Endodermal cell (in vitro differentiated cells): ENCODE measurements around the gene KCNIP4. TPM values are rescaled to one million over a fixed set of nuclear protein-coding genes. Genes with fewer than 3 reads are reported as not detected.

Source experiments
- DNase-seq: peaks from one replicate; pipeline ENCODE4 v3.0.0-alpha.2; 2017
- H3K27ac ChIP-seq: 2 replicates; pipeline ENCODE4 v1.5.1; 2013; ENCODE audit warnings: mild to moderate bottlenecking, low read depth, low read length, moderate library complexity
- H3K27me3 ChIP-seq: 2 replicates; pipeline ENCODE4 v1.6.1; 2013; ENCODE audit warnings: mild to moderate bottlenecking, low read length, moderate library complexity; ENCODE audit not compliant: insufficient read depth, control insufficient read depth, poor library complexity, severe bottlenecking
- H3K36me3 ChIP-seq: 2 replicates; pipeline ENCODE4 v1.7.0; 2013; ENCODE audit warnings: mild to moderate bottlenecking, low read length, moderate library complexity; ENCODE audit not compliant: control insufficient read depth, insufficient read depth
- H3K4me1 ChIP-seq: one replicate; pipeline ENCODE4 v1.7.0; 2013; ENCODE audit warnings: low read length; ENCODE audit not compliant: control insufficient read depth, insufficient read depth
- H3K4me3 ChIP-seq: 2 replicates; pipeline ENCODE4 v1.5.1; 2013; ENCODE audit warnings: mild to moderate bottlenecking, low read length, moderate library complexity
- H3K9ac ChIP-seq: 2 replicates; pipeline ENCODE4 v1.6.1; 2013; ENCODE audit warnings: mild to moderate bottlenecking, low read length, moderate library complexity; ENCODE audit not compliant: poor library complexity, severe bottlenecking; ENCODE audit errors: extremely low read depth
- H3K9me3 ChIP-seq: 2 replicates; pipeline ENCODE4 v1.6.1; 2013; ENCODE audit warnings: mild to moderate bottlenecking, low read length, moderate library complexity; ENCODE audit not compliant: control insufficient read depth
- H3K27ac Mint-ChIP-seq: 2 replicates; pipeline ENCODE4 v1.8.0; 2020; ENCODE audit warnings: mixed read lengths
- H3K27me3 Mint-ChIP-seq: 2 replicates; pipeline ENCODE4 v1.8.0; 2021; ENCODE audit warnings: mild to moderate bottlenecking, mixed read lengths; ENCODE audit not compliant: insufficient read depth
- H3K36me3 Mint-ChIP-seq: 2 replicates; pipeline ENCODE4 v1.8.0; 2020; ENCODE audit warnings: low read depth, mixed read lengths
- H3K4me1 Mint-ChIP-seq: 2 replicates; pipeline ENCODE4 v1.8.0; 2020; ENCODE audit warnings: mixed read lengths
- H3K4me3 Mint-ChIP-seq: 2 replicates; pipeline ENCODE4 v1.8.0; 2020; ENCODE audit warnings: mild to moderate bottlenecking, moderate library complexity, mixed read lengths
- H3K9me3 Mint-ChIP-seq: 2 replicates; pipeline ENCODE4 v1.8.0; 2020; ENCODE audit warnings: mild to moderate bottlenecking, mixed read lengths
- WGBS, 2 experiments: methylation state at CpG; one replicate each; pipeline versions ENCODE4 v1.1.5 to v1.1.7; 2013; ENCODE audit warnings: missing lambda C conversion rate in 2 of 2, mixed read lengths in 1 of 2; ENCODE audit not compliant: insufficient coverage in 1 of 2, insufficient read length in 1 of 2; 5-methylcytosine and 5-hydroxymethylcytosine counted together
- total RNA-seq, 2 donors: library from RNA; stranded (reverse); fragmentation: NEBNext Ultra II Directional in 1 of 2; extraction: Animal tissue kit (Norgen Biotek cat#: 25700) in 1 of 2; gene quantifications; 2 replicates in 1 of 2; 3 replicates in 1 of 2; pipeline ENCODE4 v1.2.1, GENCODE V29; 2021
- TF ChIP-seq, protein P1 (sequence below): fragments of 200-600 bp; sonication (generic); conservative IDR thresholded peaks from 2 replicates; pipeline ENCODE4 v1.5.0; 2021; ENCODE audit warnings: antibody characterized with exemption, mild to moderate bottlenecking

Gene KCNIP4
- total RNA-seq, 2 donors from 2014 or later: not detected

DNA sequence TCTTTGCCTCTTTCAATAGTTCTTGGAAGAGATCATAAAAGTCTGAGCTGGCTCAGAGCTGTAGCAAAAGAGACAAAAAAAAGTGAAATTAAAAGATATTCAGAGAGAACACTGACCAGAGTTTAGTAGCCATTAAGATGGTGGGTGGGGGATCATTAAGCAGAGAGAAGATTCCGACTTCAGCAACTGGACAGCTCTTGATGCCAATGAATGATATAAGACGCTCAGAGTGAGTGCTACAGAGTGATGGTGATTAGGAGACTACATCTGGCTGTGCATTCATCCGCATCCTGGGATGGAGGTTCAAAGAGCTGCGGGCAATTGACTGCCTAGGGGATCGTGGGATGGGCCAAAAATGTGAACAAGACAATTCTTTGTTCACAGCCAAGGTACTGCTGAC is 1069.8 kb downstream of the KCNIP4 start:
- TF ChIP-seq, protein P1, sequence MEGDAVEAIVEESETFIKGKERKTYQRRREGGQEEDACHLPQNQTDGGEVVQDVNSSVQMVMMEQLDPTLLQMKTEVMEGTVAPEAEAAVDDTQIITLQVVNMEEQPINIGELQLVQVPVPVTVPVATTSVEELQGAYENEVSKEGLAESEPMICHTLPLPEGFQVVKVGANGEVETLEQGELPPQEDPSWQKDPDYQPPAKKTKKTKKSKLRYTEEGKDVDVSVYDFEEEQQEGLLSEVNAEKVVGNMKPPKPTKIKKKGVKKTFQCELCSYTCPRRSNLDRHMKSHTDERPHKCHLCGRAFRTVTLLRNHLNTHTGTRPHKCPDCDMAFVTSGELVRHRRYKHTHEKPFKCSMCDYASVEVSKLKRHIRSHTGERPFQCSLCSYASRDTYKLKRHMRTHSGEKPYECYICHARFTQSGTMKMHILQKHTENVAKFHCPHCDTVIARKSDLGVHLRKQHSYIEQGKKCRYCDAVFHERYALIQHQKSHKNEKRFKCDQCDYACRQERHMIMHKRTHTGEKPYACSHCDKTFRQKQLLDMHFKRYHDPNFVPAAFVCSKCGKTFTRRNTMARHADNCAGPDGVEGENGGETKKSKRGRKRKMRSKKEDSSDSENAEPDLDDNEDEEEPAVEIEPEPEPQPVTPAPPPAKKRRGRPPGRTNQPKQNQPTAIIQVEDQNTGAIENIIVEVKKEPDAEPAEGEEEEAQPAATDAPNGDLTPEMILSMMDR: no peak
- Mint-ChIP-seq H3K27ac (no peak overlapping the region), H3K27me3 (no peaks in the 10 kb centered on the region), H3K9me3 (no peaks in the 10 kb centered on the region), H3K4me3 (no peak overlapping the region), H3K4me1 (no peaks in the 10 kb centered on the region), H3K36me3 (no peaks in the 10 kb centered on the region)
- Histone ChIP-seq H3K27me3 (no peaks in the 10 kb centered on the region), H3K27ac (no peak overlapping the region), H3K4me1 (no peaks in the 10 kb centered on the region), H3K9me3 (no peaks in the 10 kb centered on the region), H3K4me3 (no peak overlapping the region), H3K36me3 (no peaks in the 10 kb centered on the region), H3K9ac (no peak overlapping the region)
- WGBS, 2 experiments: 66 to 71% methylated on average over 5 of the region's 5 CpGs
- peak; percentile 50 for DNase-seq

- Histone ChIP-seq H3K9me3 (no peaks in the 10 kb centered on the region), H3K4me1 (no peaks in the 10 kb centered on the region), H3K27ac (no peak overlapping the region), H3K27me3 (no peaks in the 10 kb centered on the region), H3K9ac (no peak overlapping the region), H3K36me3 (no peaks in the 10 kb centered on the region), H3K4me3 (no peak overlapping the region)
- Mint-ChIP-seq H3K9me3 (no peaks in the 10 kb centered on the region), H3K27me3 (no peaks in the 10 kb centered on the region), H3K4me3 (no peak overlapping the region), H3K27ac (no peak overlapping the region), H3K36me3 (no peaks in the 10 kb centered on the region), H3K4me1 (no peaks in the 10 kb centered on the region)
- TF ChIP-seq, protein P1: no peak
- WGBS, 2 experiments: 60 to 92% methylated on average over 1 of the region's 1 CpG
- no peak for DNase-seq
Measured at GRCh38 chr4:20870436-20870835, 1078.1 kb downstream of the KCNIP4 start.

DNA sequence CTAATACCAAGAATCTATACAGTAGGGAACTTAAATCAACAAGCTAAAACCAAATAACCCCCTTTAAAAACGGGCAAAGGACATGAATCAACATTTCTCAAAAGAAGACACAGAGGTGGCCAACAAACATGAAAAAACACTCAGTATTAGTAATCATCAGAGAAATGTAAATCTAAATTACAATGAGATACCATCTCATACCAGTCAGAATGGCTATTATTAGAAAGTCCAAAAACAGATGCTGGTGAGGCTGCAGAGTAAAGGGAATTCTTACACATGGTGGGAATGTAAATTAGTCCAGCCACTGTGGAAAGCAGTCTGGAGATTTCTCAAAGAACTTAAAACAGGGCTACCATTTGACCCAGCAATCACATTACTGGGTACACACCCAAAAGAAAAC is 1080.5 kb downstream of the KCNIP4 start:
- no peak for DNase-seq
- 43% methylated on average over 1 of the region's 1 CpG; no CpG with 5 or more reads in 1 of the 2 experiments for WGBS, 2 experiments
- Mint-ChIP-seq H3K27me3 (no peaks in the 10 kb centered on the region), H3K27ac (no peak overlapping the region), H3K9me3 (peaks cover 6% of the 10 kb centered on the region), H3K4me3 (no peak overlapping the region), H3K36me3 (no peaks in the 10 kb centered on the region), H3K4me1 (no peaks in the 10 kb centered on the region)
- TF ChIP-seq, protein P1: no peak
- Histone ChIP-seq H3K27ac (no peak overlapping the region), H3K36me3 (no peaks in the 10 kb centered on the region), H3K4me3 (no peak overlapping the region), H3K4me1 (no peaks in the 10 kb centered on the region), H3K27me3 (no peaks in the 10 kb centered on the region), H3K9me3 (no peaks in the 10 kb centered on the region), H3K9ac (no peak overlapping the region)
